Measurements from ENCODE around the gene ZNF695.

ZNF695 gene

DNA sequence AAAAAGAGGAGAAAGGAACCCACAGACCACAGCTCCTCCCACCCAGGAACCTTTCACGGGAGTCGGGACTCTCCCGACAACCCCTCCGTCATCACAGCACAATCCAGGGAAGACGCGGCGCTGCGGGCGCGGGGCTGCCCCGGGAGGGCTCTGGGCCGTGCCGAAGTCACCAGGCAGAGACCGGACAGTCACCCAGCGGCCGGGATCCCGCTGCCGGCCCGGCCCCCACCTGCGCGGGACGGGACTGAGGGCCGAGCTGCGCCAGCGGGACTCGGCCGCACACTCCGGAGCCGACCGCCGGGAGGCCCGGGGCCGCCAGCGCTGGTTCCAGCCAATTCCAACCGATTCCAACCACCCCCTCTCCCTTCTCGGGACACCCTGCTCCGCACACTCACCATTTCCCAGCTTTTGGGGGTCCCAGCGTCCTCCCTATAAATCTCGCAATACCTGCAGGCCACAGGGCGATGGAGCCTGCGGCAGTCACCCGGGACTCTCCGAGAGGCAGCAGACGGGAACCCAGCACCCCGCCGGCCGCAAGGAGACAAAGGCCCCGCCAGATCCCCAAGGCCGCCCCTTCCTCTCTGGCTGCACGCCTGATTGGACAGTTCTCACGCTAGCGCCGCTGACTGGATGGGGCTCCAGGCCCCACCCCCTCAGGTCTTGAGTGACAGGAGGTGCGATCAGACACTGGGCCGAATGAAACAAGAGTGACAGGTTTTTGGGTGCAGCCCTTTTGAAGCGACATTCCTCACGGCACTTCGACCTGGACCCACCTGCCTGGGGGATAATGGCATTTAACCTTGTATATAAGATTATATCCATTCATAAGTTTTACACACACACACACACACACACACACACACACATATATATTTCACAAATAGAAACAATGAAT lies at the start of gene ZNF695:
TSS of gene ZNF695 (minus strand) at position 547 of the 895 bp plus-strand sequence. CDS start at position 398, 149 bp downstream.
- H3K4me3 ChIP-seq (replicated peaks; ENCODE audit: low read depth, low read length), result peak within 1 kb of the TSS; percentile 68
- DNase-seq (ENCODE audit: extremely low read depth, low read depth), result peak; percentile 82
- TF ChIP-seq, protein P1, sequence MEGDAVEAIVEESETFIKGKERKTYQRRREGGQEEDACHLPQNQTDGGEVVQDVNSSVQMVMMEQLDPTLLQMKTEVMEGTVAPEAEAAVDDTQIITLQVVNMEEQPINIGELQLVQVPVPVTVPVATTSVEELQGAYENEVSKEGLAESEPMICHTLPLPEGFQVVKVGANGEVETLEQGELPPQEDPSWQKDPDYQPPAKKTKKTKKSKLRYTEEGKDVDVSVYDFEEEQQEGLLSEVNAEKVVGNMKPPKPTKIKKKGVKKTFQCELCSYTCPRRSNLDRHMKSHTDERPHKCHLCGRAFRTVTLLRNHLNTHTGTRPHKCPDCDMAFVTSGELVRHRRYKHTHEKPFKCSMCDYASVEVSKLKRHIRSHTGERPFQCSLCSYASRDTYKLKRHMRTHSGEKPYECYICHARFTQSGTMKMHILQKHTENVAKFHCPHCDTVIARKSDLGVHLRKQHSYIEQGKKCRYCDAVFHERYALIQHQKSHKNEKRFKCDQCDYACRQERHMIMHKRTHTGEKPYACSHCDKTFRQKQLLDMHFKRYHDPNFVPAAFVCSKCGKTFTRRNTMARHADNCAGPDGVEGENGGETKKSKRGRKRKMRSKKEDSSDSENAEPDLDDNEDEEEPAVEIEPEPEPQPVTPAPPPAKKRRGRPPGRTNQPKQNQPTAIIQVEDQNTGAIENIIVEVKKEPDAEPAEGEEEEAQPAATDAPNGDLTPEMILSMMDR (IDR thresholded peaks at IDR 0.05; ENCODE audit: low read depth, low read length, missing control alignments), result no peak

DNA sequence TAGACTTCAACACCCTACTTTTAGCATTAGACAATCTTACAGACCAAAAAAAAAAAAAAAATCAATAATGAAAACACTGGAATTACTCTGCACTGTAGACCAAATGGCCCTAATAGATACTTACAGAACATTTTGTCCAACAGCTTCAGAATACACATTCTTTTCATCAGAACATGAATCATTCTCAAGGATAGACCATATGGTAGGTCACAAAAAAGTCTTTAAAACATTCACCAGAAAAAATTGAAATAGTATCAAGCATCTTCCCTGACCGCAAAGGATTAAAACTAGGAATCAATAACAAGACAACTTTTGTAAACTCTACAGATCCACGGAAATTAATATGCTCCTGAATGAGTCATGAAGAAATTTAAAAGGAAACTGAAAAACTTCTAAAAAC lies 48.2 kb upstream of the ZNF695 start:
- no peak overlapping the region for H3K4me3 ChIP-seq (replicated peaks; ENCODE audit: low read depth, low read length)
- DNase-seq (ENCODE audit: extremely low read depth, low read depth), result no peak
- TF ChIP-seq, protein P1 (IDR thresholded peaks at IDR 0.05; ENCODE audit: low read depth, low read length, missing control alignments), result no peak

DNA sequence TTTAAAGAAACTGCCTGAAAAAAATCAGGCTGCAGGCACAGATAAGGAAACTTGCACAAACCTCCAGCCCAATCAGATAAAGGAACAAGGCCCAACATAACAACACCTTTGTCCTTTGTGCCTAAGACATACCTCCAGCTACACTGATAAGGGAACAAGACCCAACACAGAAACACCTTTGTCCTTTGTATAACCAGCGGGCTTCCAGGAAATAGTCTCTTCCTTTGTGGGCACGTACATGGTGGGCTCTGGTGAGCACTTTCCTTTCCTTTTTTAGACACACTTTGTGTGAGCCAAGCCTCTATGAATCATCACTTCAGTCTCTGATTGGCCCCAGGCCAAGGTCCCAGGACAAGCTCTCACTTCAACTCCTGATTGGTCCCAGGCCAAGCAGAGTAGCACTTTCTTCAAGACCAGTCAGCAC lies 47.1 kb upstream of the ZNF695 start:
- DNase-seq (ENCODE audit: extremely low read depth, low read depth), result no peak
- TF ChIP-seq, protein P1 (IDR thresholded peaks at IDR 0.05; ENCODE audit: low read depth, low read length, missing control alignments), result no peak
- no peak overlapping the region for H3K4me3 ChIP-seq (replicated peaks; ENCODE audit: low read depth, low read length)

DNA sequence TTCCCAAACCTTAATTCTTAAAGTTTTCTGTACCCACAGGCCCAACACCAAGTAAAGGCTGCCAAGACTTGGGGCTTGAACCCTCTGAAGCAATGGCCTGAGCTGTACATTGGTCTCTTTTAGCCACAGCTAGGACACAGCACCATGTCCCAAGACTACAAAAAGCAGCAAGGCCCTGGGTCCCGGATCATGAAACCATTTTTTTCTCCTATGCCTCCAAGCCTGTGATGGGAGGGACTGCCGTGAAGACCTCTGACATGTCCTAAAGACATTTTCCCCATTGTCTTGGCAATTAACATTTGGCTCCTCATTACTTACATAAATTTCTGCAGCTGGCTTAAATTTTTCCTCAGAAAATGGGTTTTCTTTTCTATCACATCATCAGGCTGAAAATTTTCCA lies 39.8 kb upstream of the ZNF695 start:
- no peak overlapping the region for H3K4me3 ChIP-seq (replicated peaks; ENCODE audit: low read depth, low read length)
- no peak for DNase-seq (ENCODE audit: extremely low read depth, low read depth)
- TF ChIP-seq, protein P1 (IDR thresholded peaks at IDR 0.05; ENCODE audit: low read depth, low read length, missing control alignments), result no peak

DNA sequence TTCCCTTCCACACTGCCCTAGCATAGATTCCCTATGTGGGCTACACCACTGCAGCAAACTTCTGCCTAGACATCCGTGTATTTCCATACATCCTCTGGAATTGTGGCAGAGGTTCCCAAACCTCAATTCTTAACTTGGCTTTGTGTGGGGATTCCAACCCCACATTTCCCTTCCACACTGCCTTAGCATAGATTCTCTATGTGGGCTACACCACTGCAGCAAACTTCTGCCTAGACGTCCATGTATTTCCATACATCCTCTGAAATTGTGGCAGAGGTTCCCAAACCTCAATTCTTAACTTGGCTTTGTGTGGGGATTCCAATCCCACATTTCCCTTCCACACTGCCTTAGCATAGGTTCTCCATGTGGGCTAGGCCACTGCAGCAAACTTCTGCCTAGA lies 39.4 kb upstream of the ZNF695 start:
- TF ChIP-seq, protein P1 (IDR thresholded peaks at IDR 0.05; ENCODE audit: low read depth, low read length, missing control alignments), result no peak
- no peak for DNase-seq (ENCODE audit: extremely low read depth, low read depth)
- no peak overlapping the region for H3K4me3 ChIP-seq (replicated peaks; ENCODE audit: low read depth, low read length)

DNA sequence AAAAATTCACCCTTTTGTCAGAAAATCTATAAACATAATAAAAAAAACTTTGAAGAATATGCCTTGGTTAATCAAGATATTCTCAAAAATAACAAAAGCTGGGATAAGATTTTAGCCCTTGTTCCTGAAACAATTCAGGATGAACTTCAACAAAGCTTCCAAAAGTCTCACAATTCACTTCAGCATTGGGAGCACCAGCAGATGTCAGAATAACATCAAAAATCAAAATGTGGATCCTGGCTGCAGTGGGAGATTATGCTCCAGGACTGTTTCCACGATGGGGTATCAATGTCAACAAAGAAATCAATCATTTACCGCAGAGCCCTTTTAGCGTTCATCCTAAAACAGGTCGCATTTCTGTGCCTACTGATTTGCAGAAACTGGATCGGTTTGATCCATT lies 35.5 kb upstream of the ZNF695 start:
- no peak for DNase-seq (ENCODE audit: extremely low read depth, low read depth)
- no peak overlapping the region for H3K4me3 ChIP-seq (replicated peaks; ENCODE audit: low read depth, low read length)
- TF ChIP-seq, protein P1 (IDR thresholded peaks at IDR 0.05; ENCODE audit: low read depth, low read length, missing control alignments), result no peak
